A549 treated with AZD2906 at 1 μM for 4 hours (cell line): Measurements from ENCODE around the gene MCM7. TPM values are rescaled to one million over a fixed set of nuclear protein-coding genes. Genes with fewer than 3 reads are reported as not detected.

Experiments used
- total RNA-seq: library from RNA; stranded (reverse); fragments of 200-300 nt; extraction: Qiagen RNA extraction; gene quantifications from 5 replicates; pipeline ENCODE4 v1.2.3, GENCODE V29; 2022

The MCM7 gene
- 224 to 242 TPM (median 235 TPM) in 5 replicates for total RNA-seq

GRCh38 chr7:100101016-100101862 lies at the start of gene MCM7, which contains the start of gene AP4M1:
Gene MCM7 (minus strand): TSS chr7:100101397. CDS start chr7:100101294, 103 bp downstream.
Gene AP4M1 (plus strand): TSS chr7:100101643. CDS start chr7:100101715, 72 bp downstream.

GRCh38 chr7:100148559-100149328 lies 47.5 kb upstream of the MCM7 start, which contains the start of gene LAMTOR4:
Gene LAMTOR4 (plus strand): TSS chr7:100148918. CDS start chr7:100148973, 55 bp downstream.

GRCh38 chr7:100126931-100127865 lies 26.0 kb upstream of the MCM7 start, which contains the start of gene MBLAC1:
Gene MBLAC1 (plus strand): TSS chr7:100126967. CDS start chr7:100127396, 429 bp downstream.

GRCh38 chr7:100119072-100119969 lies 18.1 kb upstream of the MCM7 start, which contains the start of the genes CNPY4 and TAF6:
Gene CNPY4 (plus strand): TSS chr7:100119634. CDS start chr7:100119745, 111 bp downstream.
Gene TAF6 (minus strand): TSS chr7:100119358. CDS start chr7:100114209, 5,149 bp downstream.

GRCh38 chr7:100088621-100089457 lies 12.4 kb downstream of the MCM7 start, which contains the start of gene COPS6:
Gene COPS6 (plus strand): TSS chr7:100088969. CDS start chr7:100088991, 22 bp downstream.

GRCh38 chr7:100081535-100082102 lies 19.6 kb downstream of the MCM7 start, which contains the start of gene ZNF3:
Gene ZNF3 (minus strand): TSS chr7:100081723. CDS start chr7:100077357, 4,366 bp downstream.

GRCh38 chr7:100049441-100050291 lies 51.5 kb downstream of the MCM7 start, which contains the start of gene ZSCAN21:
Gene ZSCAN21 (plus strand): TSS chr7:100049774. CDS start chr7:100057007, 7,233 bp downstream.

Other genes starting within 250 kb of the MCM7 start
- gene OR2AE1, start 224.4 kb downstream of the MCM7 start, total RNA-seq: not detected in 5 replicates
- gene TRIM4, start 181.9 kb downstream of the MCM7 start, total RNA-seq: 24.8 to 32.0 TPM (median 26.0 TPM) in 5 replicates
- 0.09 to 0.24 TPM (median 0.20 TPM) in 4 of 5 replicates, not detected in the other for gene GJC3, start 171.8 kb downstream of the MCM7 start, total RNA-seq
- gene AZGP1, start 125.4 kb downstream of the MCM7 start, total RNA-seq: 0.17 TPM in 1 of 5 replicates, not detected in the others
- 6.9 to 9.8 TPM (median 9.1 TPM) in 5 replicates for gene ZKSCAN1, start 85.8 kb downstream of the MCM7 start, total RNA-seq
- gene ZSCAN21, start 51.6 kb downstream of the MCM7 start, total RNA-seq: 10.5 to 12.3 TPM (median 11.1 TPM) in 5 replicates
- gene ZNF3, start 19.7 kb downstream of the MCM7 start, total RNA-seq: 18.5 to 25.1 TPM (median 19.1 TPM) in 5 replicates
- gene COPS6, start 12.4 kb downstream of the MCM7 start, total RNA-seq: 144 to 180 TPM (median 173 TPM) in 5 replicates
- gene AP4M1, start 246 bp upstream of the MCM7 start, total RNA-seq: 13.4 to 15.1 TPM (median 14.2 TPM) in 5 replicates
- 61.4 to 69.4 TPM (median 63.4 TPM) in 5 replicates for gene TAF6, start 18.0 kb upstream of the MCM7 start, total RNA-seq
- 9.2 to 10.9 TPM (median 10.2 TPM) in 5 replicates for gene CNPY4, start 18.2 kb upstream of the MCM7 start, total RNA-seq
- gene MBLAC1, start 25.6 kb upstream of the MCM7 start, total RNA-seq: 2.1 to 3.5 TPM (median 3.0 TPM) in 5 replicates
- gene LAMTOR4, start 47.5 kb upstream of the MCM7 start, total RNA-seq: 148 to 203 TPM (median 179 TPM) in 5 replicates
- 9.6 to 13.2 TPM (median 12.4 TPM) in 5 replicates for gene TRAPPC14, start 57.3 kb upstream of the MCM7 start, total RNA-seq
- gene GAL3ST4, start 67.2 kb upstream of the MCM7 start, total RNA-seq: 0.02 to 0.21 TPM (median 0.08 TPM) in 4 of 5 replicates, not detected in the other
- 0.34 to 1.1 TPM (median 0.66 TPM) in 5 replicates for gene GPC2, start 76.0 kb upstream of the MCM7 start, total RNA-seq
- 0.14 to 0.42 TPM (median 0.18 TPM) in 5 replicates for gene STAG3, start 76.5 kb upstream of the MCM7 start, total RNA-seq
- gene PVRIG, start 118.6 kb upstream of the MCM7 start, total RNA-seq: 0.05 TPM in 1 of 5 replicates, not detected in the others
- 0.03 TPM in 1 of 5 replicates, not detected in the others for gene SPDYE3, start 206.3 kb upstream of the MCM7 start, total RNA-seq